NCI-H146 (cell line): Measurements from ENCODE around the gene PTPA.

Experiments
- DNase-seq: peaks from one replicate; lab custom pipeline; 2025; lab: John Stamatoyannopoulos, UW

The PTPA gene

GRCh38 chr9:129110740-129111527 lies at the start of gene PTPA, which contains the start of gene CRAT:
Gene PTPA, plus strand, starts transcription at chr9:129111415. Its CDS starts 186 bp downstream, at chr9:129111601.
Gene CRAT, minus strand, starts transcription at chr9:129110793. Its CDS starts 284 bp downstream, at chr9:129110509.
- DNase-seq: peak; percentile 91

GRCh38 chr9:129063061-129063460 lies 48.2 kb upstream of the PTPA start:
- no peak for DNase-seq

GRCh38 chr9:129064499-129064908 lies 46.7 kb upstream of the PTPA start:
- DNase-seq: no peak

- no peak for DNase-seq
These were observed 43.1 kb upstream of the PTPA start for GRCh38 chr9:129068110-129068509.

GRCh38 chr9:129068990-129069861 lies 42.0 kb upstream of the PTPA start:
- DNase-seq: no peak

GRCh38 chr9:129069862-129070641 lies 41.2 kb upstream of the PTPA start:
- no peak for DNase-seq

- no peak for DNase-seq
These were observed 40.3 kb upstream of the PTPA start for GRCh38 chr9:129070696-129071525.

- no peak for DNase-seq
These were observed 39.6 kb upstream of the PTPA start for GRCh38 chr9:129071526-129072126.

- DNase-seq: no peak
These were observed 39.0 kb upstream of the PTPA start for GRCh38 chr9:129072171-129072570.

GRCh38 chr9:129073404-129073803 lies 37.8 kb upstream of the PTPA start:
- no peak for DNase-seq

- no peak for DNase-seq
These were observed 37.1 kb upstream of the PTPA start for GRCh38 chr9:129074106-129074505.

GRCh38 chr9:129075996-129076639 lies 35.1 kb upstream of the PTPA start:
- no peak for DNase-seq

- no peak for DNase-seq
These were observed 34.6 kb upstream of the PTPA start for GRCh38 chr9:129076640-129077037.

- DNase-seq: no peak
These were observed 34.0 kb upstream of the PTPA start for GRCh38 chr9:129077236-129077635.

- DNase-seq: no peak
These were observed 32.3 kb upstream of the PTPA start for GRCh38 chr9:129078691-129079503.

GRCh38 chr9:129079829-129080228 lies 31.4 kb upstream of the PTPA start:
- no peak for DNase-seq

- no peak for DNase-seq
These were observed 31.0 kb upstream of the PTPA start for GRCh38 chr9:129080298-129080600.

GRCh38 chr9:129080601-129081387 lies 30.4 kb upstream of the PTPA start, which contains the start of gene DOLPP1:
Gene DOLPP1, plus strand, starts transcription at chr9:129081111. Its CDS starts 21 bp downstream, at chr9:129081132.
- DNase-seq: peak; percentile 97
